Stimulated activated CD8-positive, alpha-beta memory T cell treated with anti-CD3 and anti-CD28 coated beads, Interleukin-7, amount 100 ng/mL, for 24 hours (primary cell): Measurements from ENCODE around the gene PLA2G4A.

Source experiments
- DNase-seq: peaks from one replicate; pipeline ENCODE4 v3.0.0-alpha.2; 2020; ENCODE audit warnings: low read depth

Gene PLA2G4A

GRCh38 chr1:186978596-186979556 lies 150.1 kb downstream of the PLA2G4A start:
- DNase-seq, result no peak

- no peak for DNase-seq
Observed at GRCh38 chr1:186980400-186980799, 151.7 kb downstream of the PLA2G4A start.

GRCh38 chr1:186982116-186982515 lies 153.4 kb downstream of the PLA2G4A start:
- no peak for DNase-seq

GRCh38 chr1:186983327-186983726 lies 154.6 kb downstream of the PLA2G4A start:
- no peak for DNase-seq

GRCh38 chr1:186984959-186985358 lies 156.2 kb downstream of the PLA2G4A start:
- no peak for DNase-seq

DNA sequence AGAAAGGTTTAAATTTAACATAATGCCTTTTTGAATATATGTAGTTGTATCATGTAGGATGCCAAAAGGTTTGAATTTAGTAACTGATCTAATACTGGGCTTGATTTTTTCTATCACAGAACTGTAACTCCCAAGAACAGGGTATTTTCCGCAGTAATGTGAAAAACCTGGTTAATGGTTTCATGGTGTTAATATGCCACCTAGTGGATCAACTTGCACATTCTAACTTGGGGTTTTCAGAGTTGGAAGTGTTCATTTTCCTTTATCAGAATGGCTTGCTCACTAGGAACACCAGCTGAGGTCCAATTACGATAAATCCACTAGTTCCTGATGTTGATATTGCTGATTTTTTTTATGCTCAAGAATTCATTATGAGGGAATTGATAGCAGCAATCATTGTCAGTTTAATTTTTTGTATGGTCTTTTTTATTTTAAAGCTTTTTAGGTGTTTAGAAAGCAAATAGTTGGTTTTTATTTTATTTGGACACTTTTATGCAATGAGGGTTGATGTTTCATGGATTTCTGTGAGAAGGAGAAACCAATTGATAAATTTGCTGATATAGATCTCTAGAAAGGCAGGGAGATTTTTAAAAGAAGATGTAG lies 157.2 kb downstream of the PLA2G4A start:
- DNase-seq, result no peak

DNA sequence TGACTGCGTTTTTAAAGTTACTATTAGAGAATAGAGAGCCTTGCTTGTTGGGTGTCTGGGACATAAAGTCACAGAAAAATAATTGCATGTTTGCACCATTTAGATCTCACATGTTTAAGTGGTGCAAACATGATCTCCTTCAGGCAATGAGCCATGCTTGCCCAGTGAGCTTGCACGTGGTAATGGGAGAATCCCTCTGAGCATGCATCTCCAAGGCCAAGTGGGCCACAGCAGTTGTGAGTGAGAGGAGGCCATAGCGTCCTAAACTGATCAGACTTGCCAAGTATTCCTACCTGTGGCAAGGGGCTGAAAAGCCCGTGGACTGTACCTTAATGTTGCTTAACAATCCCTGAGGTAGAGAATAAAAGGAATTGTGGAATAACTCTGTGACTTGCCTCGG lies 158.3 kb downstream of the PLA2G4A start:
- DNase-seq, result no peak

DNA sequence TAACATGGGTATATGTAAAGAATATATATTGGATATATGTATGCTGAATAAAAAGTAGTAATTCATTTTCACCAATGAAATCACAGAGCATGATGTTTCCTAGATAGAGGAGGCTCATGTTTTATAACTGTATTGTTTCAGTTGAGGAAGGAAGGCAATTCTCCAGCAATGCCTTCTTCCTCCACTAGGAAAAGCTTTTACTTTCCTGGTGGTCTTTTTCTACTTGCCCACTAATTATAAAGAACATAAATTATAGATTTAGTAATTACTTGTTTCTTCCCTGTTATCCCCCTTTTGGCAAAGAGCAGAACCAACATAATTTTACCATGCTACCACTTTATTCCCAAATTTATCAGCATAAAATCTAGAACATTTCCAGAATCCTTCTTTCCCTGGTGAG lies 159.0 kb downstream of the PLA2G4A start:
- DNase-seq, result no peak

GRCh38 chr1:186993996-186994395 lies 165.2 kb downstream of the PLA2G4A start:
- no peak for DNase-seq

- DNase-seq, result no peak
Observed at GRCh38 chr1:186994897-186995296, 166.1 kb downstream of the PLA2G4A start.

DNA sequence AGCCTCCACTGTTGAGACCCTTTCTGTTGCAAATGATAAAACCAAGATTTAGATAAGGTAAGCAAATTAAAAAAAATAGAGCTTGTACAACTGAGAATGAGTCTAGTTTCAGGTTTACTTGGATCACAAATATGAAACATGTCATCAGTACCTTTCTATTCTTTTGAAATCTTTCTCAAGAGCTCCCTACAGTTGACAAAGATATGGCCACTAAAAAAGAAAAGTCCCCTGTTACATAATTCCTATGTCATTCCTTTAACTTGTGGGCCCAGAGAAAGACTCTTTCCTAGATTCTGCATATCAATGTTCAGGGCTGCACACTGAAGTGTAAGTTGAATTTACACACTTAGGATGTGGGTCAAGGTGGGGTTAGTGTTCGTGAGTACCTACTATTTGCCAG lies 168.1 kb downstream of the PLA2G4A start:
- DNase-seq, result no peak

DNA sequence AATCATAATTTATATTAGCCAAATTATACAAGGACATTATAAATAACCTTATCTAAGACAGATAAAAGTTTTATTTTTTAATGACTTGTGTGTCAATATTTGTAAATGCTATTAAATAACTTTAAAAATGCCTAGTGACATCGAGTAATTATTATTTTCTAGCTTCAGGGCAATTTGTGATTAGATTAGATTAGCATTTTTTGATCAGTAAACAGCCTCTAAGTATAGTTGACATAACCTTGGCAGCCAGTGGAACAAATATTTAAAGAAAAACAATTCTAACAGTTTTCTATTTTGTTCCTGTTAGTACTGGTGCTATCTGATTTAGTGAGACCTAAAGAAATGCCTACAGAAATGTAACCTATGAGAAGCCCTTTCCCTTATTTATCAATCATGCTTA lies 169.1 kb downstream of the PLA2G4A start:
- DNase-seq, result no peak

DNA sequence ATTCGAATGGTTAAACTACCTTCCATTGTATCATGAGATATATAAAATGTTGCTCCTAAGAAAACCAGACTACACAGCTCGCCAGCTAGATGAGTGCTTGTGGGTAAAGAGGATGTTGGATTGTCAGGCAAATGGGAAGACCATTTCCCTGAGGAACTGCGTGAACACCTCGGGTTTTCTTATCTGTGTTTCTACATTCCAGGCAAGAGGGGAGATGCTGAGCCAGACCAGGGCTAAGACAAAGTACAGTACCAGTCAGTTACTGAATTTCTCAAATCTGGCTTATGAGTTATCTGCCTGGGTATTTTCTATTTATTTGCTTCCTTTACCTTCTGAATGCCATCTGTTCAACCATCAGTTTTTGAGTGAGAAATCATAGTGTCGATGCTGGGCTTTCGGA lies 170.8 kb downstream of the PLA2G4A start:
- DNase-seq, result no peak

DNA sequence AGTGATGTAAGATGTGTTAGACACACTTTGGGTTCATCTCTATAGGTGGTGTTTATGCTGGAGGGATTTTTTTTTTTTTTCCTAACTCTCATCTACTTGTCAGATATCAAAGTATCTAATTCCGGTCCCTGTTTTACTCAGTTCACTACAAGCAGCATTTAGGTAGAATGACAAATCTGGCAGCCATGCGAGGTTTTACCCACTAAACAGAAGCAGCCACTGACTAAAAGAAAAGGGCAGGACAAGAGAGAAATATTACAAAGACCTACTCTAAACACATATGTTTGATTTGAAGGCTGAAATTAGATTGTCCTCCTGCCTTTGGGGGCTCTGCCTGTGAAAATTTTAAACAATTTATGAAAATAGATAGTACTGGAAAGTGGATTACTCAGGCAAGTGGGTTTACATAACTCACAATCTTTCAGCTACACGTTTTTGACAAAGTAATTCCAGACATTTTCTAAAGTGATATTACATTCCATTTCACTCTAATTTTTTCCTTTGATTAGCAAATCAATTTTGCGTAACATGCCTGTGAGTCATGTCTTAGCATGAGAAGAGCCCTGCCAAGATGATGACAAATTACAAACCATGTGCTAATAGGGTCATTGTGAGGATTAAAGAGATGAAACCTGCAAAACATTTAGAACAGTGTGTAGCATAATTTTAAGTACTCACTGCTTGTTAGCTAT lies 172.6 kb downstream of the PLA2G4A start:
- no peak for DNase-seq

- no peak for DNase-seq
Observed at GRCh38 chr1:187003353-187003752, 174.6 kb downstream of the PLA2G4A start.

- DNase-seq, result no peak
Observed at GRCh38 chr1:187006896-187007295, 178.1 kb downstream of the PLA2G4A start.

DNA sequence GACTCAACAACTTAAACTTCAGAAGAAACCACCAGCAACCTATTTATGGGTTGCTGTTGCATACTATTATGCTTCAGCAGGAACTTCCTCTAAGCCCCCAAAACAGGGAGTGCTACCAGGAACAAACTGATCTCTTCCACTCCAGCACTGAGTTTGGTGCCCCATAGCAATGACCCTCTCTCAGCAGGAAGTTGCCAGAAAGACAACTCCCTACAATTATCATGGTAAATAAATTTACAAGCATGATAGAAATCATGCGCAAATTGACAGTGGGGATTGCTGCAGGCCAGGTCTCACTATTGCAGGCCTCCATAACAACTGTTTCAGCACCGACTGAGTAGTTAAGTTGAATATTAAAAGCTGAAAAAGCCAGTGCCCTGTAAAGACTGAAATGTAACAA lies 180.6 kb downstream of the PLA2G4A start:
- DNase-seq, result no peak

DNA sequence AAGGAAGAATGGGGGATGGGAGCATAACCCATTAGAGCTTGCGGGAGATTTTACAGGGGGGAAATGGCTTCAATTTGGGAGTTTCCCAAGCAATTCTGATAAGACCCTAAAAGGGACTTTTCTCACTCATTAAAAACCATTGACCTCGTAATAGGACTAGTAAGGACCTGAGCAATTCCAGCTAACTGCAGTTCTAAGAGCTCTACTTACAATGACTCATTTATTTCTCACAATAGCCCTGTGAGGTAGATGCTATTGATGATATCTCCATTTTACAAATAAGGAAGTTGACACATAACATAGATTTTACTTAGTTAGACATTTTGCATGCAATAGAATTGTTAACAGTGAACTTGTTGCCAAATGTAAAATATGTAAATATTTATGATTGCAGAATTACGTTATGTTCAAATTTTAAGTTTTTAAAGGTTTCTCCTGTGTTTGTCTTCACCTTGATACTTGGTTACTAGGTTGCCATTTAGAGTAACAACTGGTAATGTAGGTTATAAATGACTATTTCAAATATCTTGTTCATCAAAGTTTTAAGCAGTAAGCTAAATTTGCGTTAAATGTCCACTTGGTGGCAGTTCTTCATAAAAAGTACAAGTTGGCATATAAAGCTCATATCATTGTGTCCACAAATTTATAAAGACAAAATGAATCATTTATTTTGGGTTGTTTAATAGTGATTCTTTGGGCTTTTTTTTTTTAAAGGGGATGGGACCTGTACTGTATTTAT lies 182.0 kb downstream of the PLA2G4A start:
- no peak for DNase-seq

DNA sequence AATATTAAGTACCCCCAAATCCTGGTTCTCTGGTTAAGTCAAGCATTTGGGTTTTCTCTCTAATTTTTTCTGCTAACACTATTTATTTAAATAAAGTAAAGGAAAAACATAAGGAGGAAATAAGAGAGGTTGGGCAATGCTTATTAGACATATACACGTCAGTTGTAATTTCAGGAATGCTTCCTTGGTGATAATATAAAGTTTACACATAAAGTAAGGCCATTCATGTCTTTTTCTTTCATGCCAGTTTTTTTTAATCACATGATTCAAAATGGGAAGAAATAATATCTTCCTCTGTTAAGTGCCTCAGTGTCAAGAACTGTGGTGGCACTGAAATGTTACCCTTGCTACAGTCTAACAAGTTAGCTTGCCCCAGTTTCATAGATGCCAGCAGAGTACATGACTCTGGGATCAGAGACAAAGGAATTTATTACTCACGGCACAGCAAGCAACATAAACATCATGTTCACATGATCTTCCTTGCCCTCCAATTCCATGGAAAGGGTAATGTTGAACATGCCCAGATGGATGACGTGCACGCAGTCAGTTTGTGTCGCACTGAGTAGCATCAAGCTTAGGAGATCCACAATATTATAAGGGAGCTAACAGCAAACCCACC lies 184.9 kb downstream of the PLA2G4A start:
- no peak for DNase-seq

GRCh38 chr1:187018291-187018690 lies 189.5 kb downstream of the PLA2G4A start:
- DNase-seq, result no peak

- DNase-seq, result no peak
Observed at GRCh38 chr1:187027253-187027652, 198.5 kb downstream of the PLA2G4A start.
